Measurements from ENCODE around the gene ENTPD6.

GRCh38 chr20:25221592-25222460 is 26.3 kb downstream of the ENTPD6 start:
- TF ChIP-seq CTCF (IDR thresholded peaks at IDR 0.05) (no peak), EZH2 (IDR thresholded peaks at IDR 0.05) (no peak), EZH2phosphoT487 (IDR thresholded peaks at IDR 0.05) (no peak)
